ENCODE measurements around the gene ZNF221.

The ZNF221 gene

DNA sequence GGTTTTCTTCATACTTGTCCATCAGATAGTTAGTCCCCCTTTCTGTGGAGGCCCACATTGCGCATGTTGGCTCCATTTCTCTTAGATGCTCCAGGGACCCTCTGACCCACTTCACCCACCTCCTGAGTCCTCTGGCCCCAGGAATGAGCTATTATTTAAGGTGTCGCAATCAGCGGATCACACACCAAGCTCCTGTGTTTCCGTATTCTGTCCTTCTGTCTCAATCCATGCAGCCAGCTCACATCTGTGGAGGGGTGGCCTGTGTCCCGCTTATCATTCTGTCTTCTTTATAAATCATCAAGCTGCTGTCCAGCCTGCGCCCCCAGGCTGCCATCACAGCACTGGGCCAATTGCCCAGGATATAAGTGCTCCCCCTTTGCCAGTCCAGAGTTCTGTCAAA lies 56.4 kb downstream of the ZNF221 start:
- peaks cover 36% of the 10 kb centered on the region for H3K36me3 ChIP-seq (replicated peaks)
- no peak overlapping the region for H3K4me3 ChIP-seq (ENCODE audit: low read depth, low read length)
- no peak overlapping the region for H3K27ac ChIP-seq
- in situ Hi-C loops (cut with HindIII; ENCODE audit: low pct_ligation_motif_present, low sequenced_read_pairs), result no loop called here
- H3K27me3 ChIP-seq (replicated peaks), result no peaks in the 10 kb centered on the region
- DNase-seq, result no peak
- TF ChIP-seq, protein P1, sequence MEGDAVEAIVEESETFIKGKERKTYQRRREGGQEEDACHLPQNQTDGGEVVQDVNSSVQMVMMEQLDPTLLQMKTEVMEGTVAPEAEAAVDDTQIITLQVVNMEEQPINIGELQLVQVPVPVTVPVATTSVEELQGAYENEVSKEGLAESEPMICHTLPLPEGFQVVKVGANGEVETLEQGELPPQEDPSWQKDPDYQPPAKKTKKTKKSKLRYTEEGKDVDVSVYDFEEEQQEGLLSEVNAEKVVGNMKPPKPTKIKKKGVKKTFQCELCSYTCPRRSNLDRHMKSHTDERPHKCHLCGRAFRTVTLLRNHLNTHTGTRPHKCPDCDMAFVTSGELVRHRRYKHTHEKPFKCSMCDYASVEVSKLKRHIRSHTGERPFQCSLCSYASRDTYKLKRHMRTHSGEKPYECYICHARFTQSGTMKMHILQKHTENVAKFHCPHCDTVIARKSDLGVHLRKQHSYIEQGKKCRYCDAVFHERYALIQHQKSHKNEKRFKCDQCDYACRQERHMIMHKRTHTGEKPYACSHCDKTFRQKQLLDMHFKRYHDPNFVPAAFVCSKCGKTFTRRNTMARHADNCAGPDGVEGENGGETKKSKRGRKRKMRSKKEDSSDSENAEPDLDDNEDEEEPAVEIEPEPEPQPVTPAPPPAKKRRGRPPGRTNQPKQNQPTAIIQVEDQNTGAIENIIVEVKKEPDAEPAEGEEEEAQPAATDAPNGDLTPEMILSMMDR (IDR thresholded peaks at IDR 0.05; ENCODE audit: low read depth, low read length, missing control alignments), result no peak

DNA sequence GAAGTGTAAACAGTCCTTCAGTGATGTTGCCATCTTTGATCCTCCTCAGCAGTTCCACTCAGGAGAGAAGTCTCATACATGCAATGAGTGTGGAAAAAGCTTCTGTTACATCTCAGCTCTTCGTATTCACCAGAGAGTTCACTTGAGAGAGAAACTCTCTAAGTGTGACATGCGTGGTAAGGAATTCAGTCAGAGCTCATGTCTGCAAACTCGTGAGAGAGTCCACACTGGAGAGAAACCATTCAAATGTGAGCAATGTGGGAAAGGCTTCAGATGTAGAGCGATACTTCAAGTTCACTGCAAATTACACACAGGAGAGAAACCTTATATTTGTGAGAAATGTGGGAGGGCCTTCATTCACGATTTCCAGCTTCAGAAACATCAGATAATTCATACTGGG lies 59.4 kb downstream of the ZNF221 start:
- TF ChIP-seq, protein P1 (IDR thresholded peaks at IDR 0.05; ENCODE audit: low read depth, low read length, missing control alignments), result no peak
- in situ Hi-C loops (cut with HindIII; ENCODE audit: low pct_ligation_motif_present, low sequenced_read_pairs), result no loop called here
- no peaks in the 10 kb centered on the region for H3K27me3 ChIP-seq (replicated peaks)
- no peak overlapping the region for H3K27ac ChIP-seq
- no peak overlapping the region for H3K4me3 ChIP-seq (ENCODE audit: low read depth, low read length)
- DNase-seq, result no peak
- peaks cover 36% of the 10 kb centered on the region for H3K36me3 ChIP-seq (replicated peaks)

Measured in brain microvascular endothelial cell (primary cell).